H1 (cell line): Measurements from ENCODE around the gene SYT14. TPM values are rescaled to one million over a fixed set of nuclear protein-coding genes. Genes with fewer than 3 reads are reported as not detected.

Experiments used
- CTCF ChIA-PET: fragments of 300-600 bp; sonication (Branson Sonifier 250); formaldehyde crosslinking; loops from one replicate; lab custom pipeline; 2021; ENCODE audit not compliant: partially characterized antibody; lab: Charles Lee
- POLR2A ChIA-PET: fragments of 300-600 bp; sonication (Branson Sonifier 250); formaldehyde crosslinking; loops from one replicate; lab custom pipeline; 2021; ENCODE audit warnings: inconsistent platforms; ENCODE audit not compliant: partially characterized antibody; lab: Charles Lee
- DNase-seq, 2 experiments: peaks; one replicate each; pipeline versions ENCODE4 v3.0.0 to v3.0.0-alpha.2; 2010 to 2022; ENCODE audit warnings: low spot score in 2 of 2, low read depth in 1 of 2, mixed read lengths in 1 of 2
- FAIRE-seq: peaks from 2 replicates; lab custom pipeline; 2011; peaks lifted over from hg19 to GRCh38; lab: Jason Lieb, UNC
- H2AFZ ChIP-seq: 2 replicates; pipeline ENCODE4 v1.8.1; 2012; ENCODE audit warnings: low read length, inconsistent platforms
- H2AK5ac ChIP-seq: 2 replicates; pipeline ENCODE4 v1.6.1; 2013; ENCODE audit warnings: low read depth, low read length
- H2BK120ac ChIP-seq: replicated peaks from 2 replicates; pipeline ENCODE3; 2013; ENCODE audit warnings: low read depth, low read length, inconsistent platforms
- H2BK12ac ChIP-seq: 2 replicates; pipeline ENCODE4 v1.6.1; 2013; ENCODE audit warnings: low read depth, low read length
- H2BK15ac ChIP-seq: 2 replicates; pipeline ENCODE4 v1.6.1; 2013; ENCODE audit warnings: low read length
- H2BK20ac ChIP-seq: 2 replicates; pipeline ENCODE4 v1.6.1; 2013; ENCODE audit warnings: low read length
- H2BK5ac ChIP-seq: 2 replicates; pipeline ENCODE4 v1.6.1; 2013; ENCODE audit warnings: low read depth, low read length
- H3K14ac ChIP-seq: 2 replicates; pipeline ENCODE4 v1.6.1; 2013; ENCODE audit warnings: inconsistent platforms; ENCODE audit not compliant: insufficient read length
- H3K18ac ChIP-seq: 2 replicates; pipeline ENCODE4 v1.6.1; 2013; ENCODE audit warnings: low read length; ENCODE audit errors: extremely low read depth
- H3K23ac ChIP-seq: 2 replicates; pipeline ENCODE4 v1.6.1; 2013; ENCODE audit warnings: inconsistent platforms; ENCODE audit not compliant: insufficient read length
- H3K23me2 ChIP-seq: 2 replicates; pipeline ENCODE4 v1.6.1; 2013; ENCODE audit warnings: low read depth, low read length
- H3K27ac ChIP-seq: 2 replicates; pipeline ENCODE4 v1.6.1; 2011; ENCODE audit warnings: low read depth, low read length, inconsistent platforms
- H3K27me3 ChIP-seq, 4 experiments: replicated peaks in 1 of 4; 1 replicate in 1 of 4; 2 replicates in 3 of 4; pipeline versions ENCODE4 v1.6.1 to v1.8.1; 2011 to 2013; ENCODE audit warnings: low read length in 3 of 4, mild to moderate bottlenecking in 3 of 4, inconsistent platforms in 2 of 4, mixed read lengths in 2 of 4, moderate library complexity in 1 of 4; ENCODE audit not compliant: control insufficient read depth in 3 of 4, insufficient read depth in 3 of 4; ENCODE audit errors: extremely low read depth in 1 of 4
- H3K36me3 ChIP-seq, 4 experiments: 2 replicates each; pipeline versions ENCODE4 v1.6.1 to v1.8.1; 2011 to 2013; ENCODE audit warnings: mild to moderate bottlenecking in 4 of 4, low read length in 3 of 4, moderate library complexity in 2 of 4, control low read depth in 1 of 4, inconsistent platforms in 1 of 4; ENCODE audit not compliant: insufficient read depth in 4 of 4, control insufficient read depth in 2 of 4
- H3K4ac ChIP-seq: replicated peaks from 2 replicates; pipeline ENCODE3; 2013; ENCODE audit warnings: low read length, low read depth, mixed read lengths, inconsistent platforms; ENCODE audit not compliant: insufficient read length
- H3K4me1 ChIP-seq, 4 experiments: replicated peaks in 1 of 4; 1 replicate in 1 of 4; 2 replicates in 3 of 4; pipeline versions ENCODE4 v1.6.1 to v1.8.1; 2011 to 2013; ENCODE audit warnings: low read length in 3 of 4, inconsistent platforms in 2 of 4, mixed read lengths in 1 of 4; ENCODE audit not compliant: insufficient read depth in 4 of 4, control insufficient read depth in 3 of 4
- H3K4me2 ChIP-seq, 2 experiments: 2 replicates each; pipeline versions ENCODE4 v1.6.1 to v1.8.1; 2011 to 2013; ENCODE audit warnings: low read depth in 2 of 2, low read length in 2 of 2, control low read depth in 1 of 2, inconsistent platforms in 1 of 2, mild to moderate bottlenecking in 1 of 2; ENCODE audit not compliant: insufficient read depth in 1 of 2
- H3K4me3 ChIP-seq, 4 experiments: fragments of 200-600, 300-600 bp in 1 of 4; sonication (generic), shearing (Covaris generic), sonication (Bioruptor Twin) in 1 of 4; 2 replicates each; pipeline versions ENCODE4 v1.5.1 to v1.8.1; 2011 to 2016; ENCODE audit warnings: low read length in 4 of 4, low read depth in 3 of 4, control low read depth in 2 of 4, inconsistent platforms in 2 of 4, mild to moderate bottlenecking in 2 of 4, mixed read lengths in 1 of 4, moderate library complexity in 1 of 4; ENCODE audit not compliant: insufficient read depth in 2 of 4; ENCODE audit errors: extremely low read depth in 1 of 4
- H3K56ac ChIP-seq: replicated peaks from 2 replicates; pipeline ENCODE3; 2013; ENCODE audit warnings: low read depth, mild to moderate bottlenecking, mixed read lengths, low read length, inconsistent platforms; ENCODE audit not compliant: insufficient read length
- H3K79me1 ChIP-seq: 2 replicates; pipeline ENCODE4 v1.6.1; 2013; ENCODE audit warnings: low read depth, low read length, control low read depth
- H3K79me2 ChIP-seq, 2 experiments: 2 replicates each; pipeline versions ENCODE4 v1.6.1 to v1.8.1; 2012 to 2013; ENCODE audit warnings: low read length in 2 of 2, mild to moderate bottlenecking in 2 of 2, inconsistent platforms in 1 of 2; ENCODE audit not compliant: insufficient read depth in 2 of 2, control insufficient read depth in 1 of 2
- H3K9ac ChIP-seq, 4 experiments: replicated peaks in 1 of 4; 1 replicate in 1 of 4; 2 replicates in 3 of 4; pipeline versions ENCODE4 v1.6.1 to v1.8.1; 2011 to 2013; ENCODE audit warnings: low read depth in 3 of 4, low read length in 3 of 4, control low read depth in 2 of 4, mild to moderate bottlenecking in 2 of 4, moderate library complexity in 2 of 4, inconsistent platforms in 1 of 4; ENCODE audit errors: extremely low read depth in 1 of 4
- H3K9me3 ChIP-seq, 2 experiments: 2 replicates each; pipeline versions ENCODE4 v1.6.1 to v1.8.1; 2012 to 2013; ENCODE audit warnings: mild to moderate bottlenecking in 2 of 2, moderate library complexity in 2 of 2, control low read depth in 1 of 2, inconsistent platforms in 1 of 2, low read depth in 1 of 2, low read length in 1 of 2, mixed read lengths in 1 of 2; ENCODE audit not compliant: insufficient read depth in 2 of 2
- H4K20me1 ChIP-seq, 2 experiments: replicated peaks in 1 of 2; 2 replicates each; pipeline versions ENCODE3 to v1.8.1; 2011 to 2013; ENCODE audit warnings: inconsistent platforms in 2 of 2, low read length in 2 of 2, mild to moderate bottlenecking in 1 of 2; ENCODE audit not compliant: insufficient read depth in 2 of 2, control insufficient read depth in 1 of 2
- H4K5ac ChIP-seq: 2 replicates; pipeline ENCODE4 v1.6.1; 2013; ENCODE audit warnings: low read length, low read depth, mixed read lengths, inconsistent platforms; ENCODE audit not compliant: insufficient read length
- H4K8ac ChIP-seq: 2 replicates; pipeline ENCODE4 v1.8.0; 2013; ENCODE audit warnings: mild to moderate bottlenecking, moderate library complexity, low read length, inconsistent platforms; ENCODE audit not compliant: insufficient read depth; ENCODE audit errors: extremely low read depth
- H4K91ac ChIP-seq: replicated peaks from 2 replicates; pipeline ENCODE3; 2013; ENCODE audit warnings: low read length, mixed read lengths, inconsistent platforms; ENCODE audit not compliant: insufficient read length
- ASH2L ChIP-seq: fragments of 200-600, 300-600 bp; sonication (generic); IDR thresholded peaks from one replicate; pipeline ENCODE4 v1.7.1; 2017; ENCODE audit warnings: low read length
- ATF2 ChIP-seq: IDR thresholded peaks from 2 replicates; pipeline ENCODE4 v1.6.1; 2012; ENCODE audit warnings: low read length, inconsistent platforms
- CBX5 ChIP-seq: fragments of 300-800, 300-1000 bp; sonication (generic); IDR thresholded peaks from 2 replicates; pipeline ENCODE4 v1.7.1; 2016; ENCODE audit warnings: antibody characterized with exemption, low read length, low read depth
- CEBPB ChIP-seq: IDR thresholded peaks from 2 replicates; pipeline ENCODE4 v1.6.1; 2012; ENCODE audit warnings: low read depth, low read length
- EZH2 ChIP-seq: fragments of 200-600 bp; sonication (generic); IDR thresholded peaks from 2 replicates; pipeline ENCODE4 v1.7.1; 2012; ENCODE audit warnings: low read depth, mild to moderate bottlenecking, moderate library complexity, low read length, inconsistent platforms; ENCODE audit not compliant: severe bottlenecking
- HDAC6 ChIP-seq: IDR thresholded peaks from one replicate; pipeline ENCODE4 v1.7.1; 2012; ENCODE audit warnings: low read depth, mild to moderate bottlenecking, inconsistent platforms, low read length, moderate library complexity
- JUND ChIP-seq: IDR thresholded peaks from 2 replicates; pipeline ENCODE4 v1.6.1; 2011; ENCODE audit warnings: mild to moderate bottlenecking, improper control_type of control experiment, low read length
- KDM5A ChIP-seq: fragments of 200-600 bp; IDR thresholded peaks from 2 replicates; pipeline ENCODE4 v1.7.1; 2012; ENCODE audit warnings: mild to moderate bottlenecking, low read length, inconsistent platforms, mixed read lengths
- MAX ChIP-seq: IDR thresholded peaks from 2 replicates; pipeline ENCODE4 v1.6.1; 2012; ENCODE audit warnings: inconsistent platforms
- NRF1 ChIP-seq: IDR thresholded peaks from 2 replicates; pipeline ENCODE4 v1.6.1; 2011; ENCODE audit warnings: mild to moderate bottlenecking, low read depth, low read length, improper control_type of control experiment
- POU5F1 ChIP-seq: IDR thresholded peaks from 2 replicates; pipeline ENCODE4 v1.6.1; 2011; ENCODE audit warnings: low read depth, mild to moderate bottlenecking, low read length, moderate library complexity
- WGBS, 2 experiments: shearing (Covaris generic) in 1 of 2; methylation state at CpG; one replicate each; pipeline versions ENCODE4 v1.1.6 to v1.1.7; 2013 to 2015; ENCODE audit warnings: low lambda C conversion rate in 2 of 2, mixed read lengths in 2 of 2, inconsistent platforms in 1 of 2, low coverage in 1 of 2, missing lambda C conversion rate in 1 of 2; ENCODE audit not compliant: insufficient replicate concordance in 2 of 2, insufficient coverage in 1 of 2, insufficient read length in 1 of 2; ENCODE audit errors: extremely low coverage in 1 of 2, missing lambda C conversion rate in 1 of 2; 5-methylcytosine and 5-hydroxymethylcytosine counted together
- polyA plus RNA-seq, 7 experiments: library from polyadenylated mRNA; depleted of rRNA in 3 of 7; stranded (reverse) in 5 of 7; unstranded in 2 of 7; fragments of >200 nt in 5 of 7; fragments of 200-250 nt in 2 of 7; gene quantifications; 1 replicate in 5 of 7; 2 replicates in 1 of 7; 4 replicates in 1 of 7; pipeline versions ENCODE4 v1.2.1 to v1.2.3, GENCODE V29; 2011 to 2013; ENCODE audit warnings: missing spikeins in 2 of 7, mixed read lengths in 2 of 7
- total RNA-seq: library from RNA; stranded (reverse); fragmentation: NEBNext Ultra II Directional; extraction: Animal tissue kit (Norgen Biotek cat#: 25700); gene quantifications from 2 replicates; pipeline ENCODE4 v1.2.1, GENCODE V29; 2021

Gene SYT14
- total and polyA plus RNA-seq, 2 of the 8 experiments (the other 6 are each of a cell fraction or from before 2014, with no cell fraction given), result 2.3 to 18.4 TPM

- Histone ChIP-seq H3K56ac (no peak overlapping the region), H3K9me3 (no peaks in the 10 kb centered on the region), H2BK5ac (no peak overlapping the region), H3K4me2 (no peak overlapping the region), H2BK15ac (no peak overlapping the region), H3K79me2 (no peaks in the 10 kb centered on the region), H3K27me3 (no peaks in the 10 kb centered on the region), H4K8ac (no peak overlapping the region), H3K4ac (no peak overlapping the region), H4K20me1 (no peaks in the 10 kb centered on the region), H3K4me3 (no peak overlapping the region), H2AK5ac (no peak overlapping the region), H3K18ac (no peak overlapping the region), H3K14ac (no peak overlapping the region), H2BK120ac (no peak overlapping the region), H4K5ac (no peak overlapping the region), H3K23ac (no peak overlapping the region), H3K9ac (no peak overlapping the region), H2AFZ (no peak overlapping the region), H3K4me1 (no peaks in the 10 kb centered on the region), H3K23me2 (no peaks in the 10 kb centered on the region), H4K91ac (no peak overlapping the region), H2BK12ac (no peak overlapping the region), H3K79me1 (no peaks in the 10 kb centered on the region), H3K36me3 (no peaks in the 10 kb centered on the region), H3K27ac (no peak overlapping the region), H2BK20ac (no peak overlapping the region)
- ChIA-PET CTCF (interaction anchor here (1.2 kb wide), 1 partner anchor 169 kb away, joined by 3 read pairs; no protein-coding TSS in a partner anchor), POLR2A (no interaction called here)
- TF ChIP-seq CBX5 (no peak), POU5F1 (no peak), ATF2 (no peak), CEBPB (no peak), JUND (no peak), HDAC6 (no peak), MAX (no peak), KDM5A (no peak), ASH2L (no peak), NRF1 (no peak), EZH2 (no peak)
- FAIRE-seq (no peak), DNase-seq (no peak)
- 95% methylated on average over 1 of the region's 1 CpG; no CpG with 5 or more reads in 1 of the 2 experiments for WGBS, 2 experiments
Measured at GRCh38 chr1:210027994-210028393, 90.0 kb downstream of the SYT14 start.
